ENCODE measurements around the gene GPR82.

DNA sequence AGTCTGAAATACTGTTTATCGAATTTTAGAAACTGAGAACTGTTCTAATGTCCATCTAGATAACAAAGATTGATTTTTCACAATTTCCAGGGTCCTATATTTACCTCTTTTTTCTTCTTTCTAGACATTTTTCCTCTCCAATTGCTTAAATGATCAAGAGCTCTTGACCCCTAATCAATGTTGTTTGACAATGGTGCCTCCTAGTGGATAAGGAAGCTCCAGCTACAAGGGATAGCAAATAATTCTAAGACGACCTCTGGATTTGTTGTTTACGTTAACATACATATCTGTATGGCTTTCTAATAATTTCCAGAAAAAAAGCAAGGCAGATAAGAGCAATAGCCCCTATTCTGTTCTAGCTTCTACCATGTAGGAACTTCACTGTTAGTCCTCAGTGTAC, 35.8 kb downstream of the GPR82 start:
- TF ChIP-seq CTCF (IDR thresholded peaks at IDR 0.05), result peak in 2 of 4 experiments; percentile 20 to 35
- no peak for TF ChIP-seq POLR2AphosphoS5 (IDR thresholded peaks at IDR 0.05)
- TF ChIP-seq POLR2A (IDR thresholded peaks at IDR 0.05), result no peak
- no peak for TF ChIP-seq EP300 (IDR thresholded peaks at IDR 0.05)
